ENCODE measurements around the gene MEOX2.

Gene MEOX2

GRCh38 chr7:15682751-15683245 is 3.7 kb downstream of the MEOX2 start:
- intact Hi-C loops (cut with DNase I), result no loop called here
- DNase-seq, result no peak

- intact Hi-C loops (cut with DNase I), result no loop called here
- no peak for DNase-seq
Measured at GRCh38 chr7:15682111-15682510, 4.4 kb downstream of the MEOX2 start.

- intact Hi-C loops (cut with DNase I), result no loop called here
Measured at GRCh38 chr7:15681631-15682030, 4.9 kb downstream of the MEOX2 start.

GRCh38 chr7:15681186-15681585 is 5.3 kb downstream of the MEOX2 start:
- intact Hi-C loops (cut with DNase I), result no loop called here
- DNase-seq, result no peak

More at GRCh38 chr7:15681631-15682030, 4.9 kb downstream of the MEOX2 start:
- DNase-seq, result no peak

GRCh38 chr7:15680446-15680845 is 6.0 kb downstream of the MEOX2 start:
- intact Hi-C loops (cut with DNase I), result no loop called here
- DNase-seq, result no peak

- intact Hi-C loops (cut with DNase I), result no loop called here
- no peak for DNase-seq
Measured at GRCh38 chr7:15679306-15679705, 7.2 kb downstream of the MEOX2 start.

GRCh38 chr7:15678653-15679052 is 7.8 kb downstream of the MEOX2 start:
- DNase-seq, result no peak
- intact Hi-C loops (cut with DNase I), result no loop called here

- intact Hi-C loops (cut with DNase I), result no loop called here
Measured at GRCh38 chr7:15675379-15675778, 11.1 kb downstream of the MEOX2 start.

GRCh38 chr7:15674586-15674985 is 11.9 kb downstream of the MEOX2 start:
- intact Hi-C loops (cut with DNase I), result no loop called here
- no peak for DNase-seq

More at GRCh38 chr7:15675379-15675778, 11.1 kb downstream of the MEOX2 start:
- no peak for DNase-seq

- no peak for DNase-seq
- intact Hi-C loops (cut with DNase I), result no loop called here
Measured at GRCh38 chr7:15669443-15670090, 16.9 kb downstream of the MEOX2 start.

- DNase-seq, result no peak
- intact Hi-C loops (cut with DNase I), result no loop called here
Measured at GRCh38 chr7:15667991-15668390, 18.5 kb downstream of the MEOX2 start.

GRCh38 chr7:15662451-15662850 is 24.0 kb downstream of the MEOX2 start:
- intact Hi-C loops (cut with DNase I), result no loop called here
- no peak for DNase-seq

GRCh38 chr7:15658247-15658646 is 28.2 kb downstream of the MEOX2 start:
- no peak for DNase-seq
- intact Hi-C loops (cut with DNase I), result no loop called here

- no peak for DNase-seq
- intact Hi-C loops (cut with DNase I), result no loop called here
Measured at GRCh38 chr7:15652776-15653290, 33.6 kb downstream of the MEOX2 start.

GRCh38 chr7:15651693-15652092 is 34.8 kb downstream of the MEOX2 start:
- no peak for DNase-seq
- intact Hi-C loops (cut with DNase I), result no loop called here

GRCh38 chr7:15650787-15651186 is 35.7 kb downstream of the MEOX2 start:
- intact Hi-C loops (cut with DNase I), result no loop called here
- DNase-seq, result no peak

- DNase-seq, result peak in 3 of 42 donors; percentile 2 to 49 (median 43)
- intact Hi-C loops (cut with DNase I), result no loop called here
Measured at GRCh38 chr7:15648461-15648961, 38.0 kb downstream of the MEOX2 start.

GRCh38 chr7:15647309-15647708 is 39.2 kb downstream of the MEOX2 start:
- DNase-seq, result no peak
- intact Hi-C loops (cut with DNase I), result no loop called here

GRCh38 chr7:15643000-15643705 is 43.3 kb downstream of the MEOX2 start:
- intact Hi-C loops (cut with DNase I), result no loop called here
- no peak for DNase-seq

- peak in 6 of 42 donors; percentile 6 to 36 (median 14) for DNase-seq
- intact Hi-C loops (cut with DNase I), result no loop called here
Measured at GRCh38 chr7:15628876-15629275, 57.6 kb downstream of the MEOX2 start.

Measured in head of caudate nucleus (tissue), 42 donors.